A673 (cell line): Measurements from ENCODE around the gene ARV1. TPM values are rescaled to one million over a fixed set of nuclear protein-coding genes. Genes with fewer than 3 reads are reported as not detected.

Experiments
- BruUV-seq: library from RNA; stranded (reverse); fragments of 400-500 nt; replicated peaks from 2 replicates; lab custom pipeline; 2021; lab: Mats Ljungman, UMichigan
- CTCF ChIA-PET: fragments of 300-600 bp; sonication (Branson Sonifier 250); formaldehyde crosslinking; loops from one replicate; lab custom pipeline; 2022; ENCODE audit warnings: antibody characterized with exemption; lab: Charles Lee
- POLR2A ChIA-PET: fragments of 300-600 bp; sonication (Branson Sonifier 250); formaldehyde crosslinking; loops from one replicate; lab custom pipeline; 2022; ENCODE audit warnings: antibody characterized with exemption; ENCODE audit not compliant: low non-redundant PET; lab: Charles Lee
- DNase-seq: peaks from one replicate; pipeline ENCODE4 v3.0.0-alpha.2; 2015; ENCODE audit warnings: low spot score
- H3K27ac ChIP-seq: fragments of 200-600 bp; sonication (generic); 2 replicates; pipeline ENCODE4 v1.5.1; 2016; ENCODE audit warnings: mixed run types, low read depth, mild to moderate bottlenecking, mixed read lengths, antibody characterized with exemption, low read length; ENCODE audit not compliant: poor library complexity, severe bottlenecking
- H3K27me3 ChIP-seq: fragments of 200-600 bp; sonication (generic); replicated peaks from 2 replicates; pipeline ENCODE4 v1.6.1; 2017; ENCODE audit warnings: mixed run types, low read depth, mild to moderate bottlenecking, mixed read lengths, antibody characterized with exemption, low read length; ENCODE audit not compliant: insufficient read depth, poor library complexity
- H3K36me3 ChIP-seq: fragments of 200-600 bp; sonication (generic); 2 replicates; pipeline ENCODE4 v1.6.1; 2016; ENCODE audit warnings: mixed run types, mild to moderate bottlenecking, mixed read lengths, antibody characterized with exemption, low read length; ENCODE audit not compliant: insufficient read depth, poor library complexity, severe bottlenecking
- H3K4me1 ChIP-seq: fragments of 200-600 bp; sonication (generic); 2 replicates; pipeline ENCODE4 v1.6.1; 2017; ENCODE audit warnings: mixed run types, mild to moderate bottlenecking, mixed read lengths, antibody characterized with exemption, low read length; ENCODE audit not compliant: insufficient read depth, poor library complexity, severe bottlenecking
- H3K4me3 ChIP-seq: fragments of 200-600 bp; sonication (generic); 2 replicates; pipeline ENCODE4 v1.5.1; 2016; ENCODE audit warnings: low read depth, mixed run types, mild to moderate bottlenecking, mixed read lengths, low read length; ENCODE audit not compliant: poor library complexity, severe bottlenecking
- H3K9me3 ChIP-seq: fragments of 200-600 bp; sonication (generic); 2 replicates; pipeline ENCODE4 v1.6.1; 2016; ENCODE audit warnings: mixed run types, low read depth, mild to moderate bottlenecking, mixed read lengths, antibody characterized with exemption, low read length; ENCODE audit not compliant: poor library complexity, severe bottlenecking
- CTCF ChIP-seq: fragments of 300-800, 200-600 bp; sonication (generic); conservative IDR thresholded peaks from 2 replicates; pipeline ENCODE4 v1.5.1; 2017; ENCODE audit warnings: low read depth, mild to moderate bottlenecking, antibody characterized with exemption, low read length, moderate library complexity, mixed read lengths
- EZH2 ChIP-seq: fragments of 200-600 bp; sonication (generic); IDR thresholded peaks from 2 replicates; pipeline ENCODE4 v1.6.1; 2017; ENCODE audit warnings: borderline replicate concordance, low read depth, mild to moderate bottlenecking, mixed read lengths, antibody characterized with exemption, low read length; ENCODE audit not compliant: poor library complexity, severe bottlenecking
- intact Hi-C: fragments of 100-400 bp; cut with micrococcal nuclease; formaldehyde crosslinking; loops from one replicate; pipeline ENCODE4 v1.10.0; 2022; ENCODE audit not compliant: unreplicated experiment
- total RNA-seq: library from RNA; stranded (reverse); gene quantifications from 2 replicates; pipeline ENCODE4 v1.2.3, GENCODE V29; 2021

ARV1 gene
- total RNA-seq, 1 experiment from 2014 or later, result 27.3 TPM

- peaks cover 11% of the 10 kb centered on the region for H3K4me1 ChIP-seq
- no peaks in the 10 kb centered on the region for H3K36me3 ChIP-seq
- no peaks in the 10 kb centered on the region for H3K27me3 ChIP-seq
- no peaks in the 10 kb centered on the region for H3K9me3 ChIP-seq
- POLR2A ChIA-PET, result interaction anchor here (0.6 kb wide), 1 partner anchor 60 kb away, joined by 6 read pairs; no protein-coding TSS in a partner anchor
- no peak for DNase-seq
- CTCF ChIA-PET, result no interaction called here
- TF ChIP-seq EZH2 (no peak), CTCF (no peak)
- BruUV-seq, result no TSS peak
- H3K27ac ChIP-seq, result no peak overlapping the region
- intact Hi-C loops, result no loop called here
- no peak overlapping the region for H3K4me3 ChIP-seq
Measured at GRCh38 chr1:231037585-231038517, 59.0 kb downstream of the ARV1 start.

GRCh38 chr1:231039161-231040018 is 60.5 kb downstream of the ARV1 start:
- Histone ChIP-seq H3K36me3 (no peaks in the 10 kb centered on the region), H3K27me3 (peaks cover 9% of the 10 kb centered on the region), H3K4me3 (peak overlapping the region; percentile 83), H3K27ac (peak overlapping the region; percentile 49), H3K4me1 (peaks cover 11% of the 10 kb centered on the region), H3K9me3 (peaks cover 3% of the 10 kb centered on the region)
- ChIA-PET POLR2A (no interaction called here), CTCF (no interaction called here)
- TF ChIP-seq CTCF (no peak), EZH2 (no peak)
- intact Hi-C loops, result no loop called here
- peak; percentile 51 for DNase-seq
- no TSS peak for BruUV-seq

- BruUV-seq, result no TSS peak
- intact Hi-C loops, result no loop called here
- DNase-seq, result peak; percentile 66
- POLR2A ChIA-PET, result no interaction called here
- Histone ChIP-seq H3K4me1 (peaks cover 11% of the 10 kb centered on the region), H3K27ac (peak within 1 kb of the TSS; percentile 49), H3K9me3 (peaks cover 9% of the 10 kb centered on the region), H3K36me3 (no peaks in the 10 kb centered on the region), H3K27me3 (peaks cover 15% of the 10 kb centered on the region), H3K4me3 (peak within 1 kb of the TSS; percentile 83)
- no peak for TF ChIP-seq CTCF
- no peak for TF ChIP-seq EZH2
- CTCF ChIA-PET, result interaction anchor here (1.0 kb wide), 1 partner anchor 171 kb away, joined by 3 read pairs; no protein-coding TSS in a partner anchor
Measured at GRCh38 chr1:231040019-231040799, 61.3 kb downstream of the ARV1 start, which contains the start of gene FAM89A. Gene FAM89A (minus strand): TSS chr1:231040254. CDS start chr1:231040211, 43 bp downstream.
